ENCODE results near the gene FADD. TPM values are rescaled to one million over a fixed set of nuclear protein-coding genes. Genes with fewer than 3 reads are reported as not detected.
A peak's percentile ranks its signal among the peaks of the same experiment; 100 is the strongest.

The FADD gene
- 52.2 and 53.2 TPM in 2 replicates for total RNA-seq

GRCh38 chr11:70202920-70203750 is at the start of gene FADD:
FADD (plus strand) TSS chr11:70203296; CDS start chr11:70203460, 164 bp downstream.
- no peak for TF ChIP-seq CTCF (IDR thresholded peaks at IDR 0.05; ENCODE audit: extremely low read depth, low read depth, low read length)
- Histone ChIP-seq H2AFZ (ENCODE audit: low read length) (peak within 1 kb of the TSS; percentile 92), H3K9me3 (ENCODE audit: low read depth, low read length) (no peaks in the 10 kb centered on the region), H3K4me2 (ENCODE audit: insufficient read depth, low read length) (peak within 1 kb of the TSS; percentile 93), H3K4me1 (ENCODE audit: insufficient read depth, low read length) (peaks cover 22% of the 10 kb centered on the region), H3K27me3 (ENCODE audit: insufficient read depth, low read length) (no peaks in the 10 kb centered on the region), H4K20me1 (ENCODE audit: insufficient read depth, low read length) (peaks cover 36% of the 10 kb centered on the region), H3K27ac (ENCODE audit: low read depth, low read length) (peak within 1 kb of the TSS; percentile 94), H3K36me3 (ENCODE audit: insufficient read depth, low read length) (peaks cover 32% of the 10 kb centered on the region), H3K79me2 (ENCODE audit: insufficient read depth, low read length) (peaks cover 44% of the 10 kb centered on the region), H3K4me3 (ENCODE audit: insufficient read depth, low read length) (peak within 1 kb of the TSS; percentile 76)
- peak; percentile 98 for DNase-seq (ENCODE audit: insufficient read length, low spot score, missing footprints)

- H3K27me3 ChIP-seq (ENCODE audit: insufficient read depth, low read length), result peaks cover 15% of the 10 kb centered on the region
- TF ChIP-seq CTCF (IDR thresholded peaks at IDR 0.05; ENCODE audit: extremely low read depth, low read depth, low read length), result no peak
- H3K27ac ChIP-seq (ENCODE audit: low read depth, low read length), result no peak overlapping the region
- H2AFZ ChIP-seq (ENCODE audit: low read length), result no peak overlapping the region
- H3K4me3 ChIP-seq (ENCODE audit: insufficient read depth, low read length), result no peak overlapping the region
- H3K4me2 ChIP-seq (ENCODE audit: insufficient read depth, low read length), result no peak overlapping the region
- no peaks in the 10 kb centered on the region for H4K20me1 ChIP-seq (ENCODE audit: insufficient read depth, low read length)
- no peaks in the 10 kb centered on the region for H3K9me3 ChIP-seq (ENCODE audit: low read depth, low read length)
- peaks cover 3% of the 10 kb centered on the region for H3K4me1 ChIP-seq (ENCODE audit: insufficient read depth, low read length)
- H3K36me3 ChIP-seq (ENCODE audit: insufficient read depth, low read length), result no peaks in the 10 kb centered on the region
- H3K79me2 ChIP-seq (ENCODE audit: insufficient read depth, low read length), result no peaks in the 10 kb centered on the region
- DNase-seq (ENCODE audit: insufficient read length, low spot score, missing footprints), result peak; percentile 77
Measured at GRCh38 chr11:70155386-70155785, 47.7 kb upstream of the FADD start.

- Histone ChIP-seq H3K9me3 (ENCODE audit: low read depth, low read length) (no peaks in the 10 kb centered on the region), H3K36me3 (ENCODE audit: insufficient read depth, low read length) (no peaks in the 10 kb centered on the region), H3K4me2 (ENCODE audit: insufficient read depth, low read length) (no peak overlapping the region), H2AFZ (ENCODE audit: low read length) (no peak overlapping the region), H3K4me1 (ENCODE audit: insufficient read depth, low read length) (peaks cover 3% of the 10 kb centered on the region), H3K79me2 (ENCODE audit: insufficient read depth, low read length) (no peaks in the 10 kb centered on the region), H3K27ac (ENCODE audit: low read depth, low read length) (no peak overlapping the region), H3K27me3 (ENCODE audit: insufficient read depth, low read length) (peaks cover 10% of the 10 kb centered on the region), H4K20me1 (ENCODE audit: insufficient read depth, low read length) (no peaks in the 10 kb centered on the region), H3K4me3 (ENCODE audit: insufficient read depth, low read length) (no peak overlapping the region)
- TF ChIP-seq CTCF (IDR thresholded peaks at IDR 0.05; ENCODE audit: extremely low read depth, low read depth, low read length), result no peak
- DNase-seq (ENCODE audit: insufficient read length, low spot score, missing footprints), result peak; percentile 61
Measured at GRCh38 chr11:70156291-70157037, 46.6 kb upstream of the FADD start.

GRCh38 chr11:70158201-70158600 is 44.9 kb upstream of the FADD start:
- Histone ChIP-seq H3K4me3 (ENCODE audit: insufficient read depth, low read length) (no peak overlapping the region), H4K20me1 (ENCODE audit: insufficient read depth, low read length) (no peaks in the 10 kb centered on the region), H3K27me3 (ENCODE audit: insufficient read depth, low read length) (peaks cover 12% of the 10 kb centered on the region), H2AFZ (ENCODE audit: low read length) (no peak overlapping the region), H3K79me2 (ENCODE audit: insufficient read depth, low read length) (no peaks in the 10 kb centered on the region), H3K27ac (ENCODE audit: low read depth, low read length) (no peak overlapping the region), H3K9me3 (ENCODE audit: low read depth, low read length) (no peaks in the 10 kb centered on the region), H3K36me3 (ENCODE audit: insufficient read depth, low read length) (no peaks in the 10 kb centered on the region), H3K4me2 (ENCODE audit: insufficient read depth, low read length) (no peak overlapping the region), H3K4me1 (ENCODE audit: insufficient read depth, low read length) (peaks cover 3% of the 10 kb centered on the region)
- peak; percentile 94 for DNase-seq (ENCODE audit: insufficient read length, low spot score, missing footprints)
- peak; percentile 72 for TF ChIP-seq CTCF (IDR thresholded peaks at IDR 0.05; ENCODE audit: extremely low read depth, low read depth, low read length)

Measured in osteoblast (primary cell).